H9 (cell line): Measurements from ENCODE around the gene ZCCHC7. TPM values are rescaled to one million over a fixed set of nuclear protein-coding genes. Genes with fewer than 3 reads are reported as not detected.

Source experiments
- DNase-seq: peaks from one replicate; pipeline ENCODE4 v3.0.0-alpha.2; 2017
- H2AFZ ChIP-seq: one replicate; pipeline ENCODE4 v1.6.1; 2013; ENCODE audit warnings: mild to moderate bottlenecking, low read length, control low read depth, moderate library complexity
- H2AK5ac ChIP-seq: 2 replicates; pipeline ENCODE4 v1.6.1; 2013; ENCODE audit warnings: low read length, control low read depth, mixed read lengths; ENCODE audit not compliant: insufficient read length
- H2BK120ac ChIP-seq: one replicate; pipeline ENCODE4 v1.6.1; 2013; ENCODE audit warnings: low read depth, mild to moderate bottlenecking, low read length, control low read depth, inconsistent platforms; ENCODE audit not compliant: poor library complexity, severe bottlenecking
- H2BK12ac ChIP-seq: 2 replicates; pipeline ENCODE4 v1.6.1; 2013; ENCODE audit warnings: low read length, control low read depth, mixed read lengths, low read depth; ENCODE audit not compliant: insufficient read length
- H2BK15ac ChIP-seq: 2 replicates; pipeline ENCODE4 v1.6.1; 2013; ENCODE audit warnings: low read depth, low read length, control low read depth
- H2BK20ac ChIP-seq: one replicate; pipeline ENCODE4 v1.6.1; 2013; ENCODE audit warnings: low read depth, mild to moderate bottlenecking, low read length, control low read depth, inconsistent platforms; ENCODE audit not compliant: poor library complexity, severe bottlenecking
- H2BK5ac ChIP-seq: 2 replicates; pipeline ENCODE4 v1.6.1; 2013; ENCODE audit warnings: low read length, control low read depth, mixed read lengths; ENCODE audit not compliant: insufficient read length
- H3K14ac ChIP-seq: 2 replicates; pipeline ENCODE4 v1.6.1; 2013; ENCODE audit warnings: low read length, control low read depth; ENCODE audit not compliant: insufficient read depth
- H3K18ac ChIP-seq: 2 replicates; pipeline ENCODE4 v1.6.1; 2013; ENCODE audit warnings: low read depth, mild to moderate bottlenecking, mixed read lengths, low read length, control low read depth; ENCODE audit not compliant: insufficient read length
- H3K23ac ChIP-seq: 2 replicates; pipeline ENCODE4 v1.6.1; 2013; ENCODE audit warnings: low read length, control low read depth, mixed read lengths, low read depth; ENCODE audit not compliant: insufficient read length
- H3K23me2 ChIP-seq: 2 replicates; pipeline ENCODE4 v1.6.1; 2013; ENCODE audit warnings: low read depth, mild to moderate bottlenecking, mixed read lengths, low read length, control low read depth; ENCODE audit not compliant: insufficient read length, poor library complexity, severe bottlenecking
- H3K27ac ChIP-seq: 2 replicates; pipeline ENCODE4 v1.5.1; 2013; ENCODE audit warnings: low read length, control low read depth, mixed read lengths, low read depth; ENCODE audit not compliant: insufficient read length
- H3K27me3 ChIP-seq: 2 replicates; pipeline ENCODE4 v1.6.1; 2013; ENCODE audit warnings: low read length, control low read depth, inconsistent platforms; ENCODE audit not compliant: insufficient read depth
- H3K4ac ChIP-seq: 2 replicates; pipeline ENCODE4 v1.6.1; 2013; ENCODE audit warnings: low read depth, mild to moderate bottlenecking, control low read depth, inconsistent platforms, low read length, moderate library complexity
- H3K4me1 ChIP-seq: 2 replicates; pipeline ENCODE4 v1.6.1; 2013; ENCODE audit warnings: low read length, control low read depth, inconsistent platforms; ENCODE audit not compliant: insufficient read depth
- H3K4me2 ChIP-seq: 2 replicates; pipeline ENCODE4 v1.6.1; 2013; ENCODE audit warnings: low read length, control low read depth, mixed read lengths; ENCODE audit not compliant: insufficient read length, insufficient read depth
- H3K56ac ChIP-seq: 2 replicates; pipeline ENCODE4 v1.6.1; 2013; ENCODE audit warnings: low read depth, mild to moderate bottlenecking, mixed read lengths, low read length, control low read depth; ENCODE audit not compliant: insufficient read length
- H3K79me1 ChIP-seq: 2 replicates; pipeline ENCODE4 v1.6.1; 2013; ENCODE audit warnings: low read depth, mild to moderate bottlenecking, moderate library complexity, low read length, control low read depth, inconsistent platforms; ENCODE audit not compliant: insufficient read depth, poor library complexity, severe bottlenecking
- H3K79me2 ChIP-seq: 2 replicates; pipeline ENCODE4 v1.6.1; 2013; ENCODE audit warnings: low read length, control low read depth, inconsistent platforms; ENCODE audit not compliant: insufficient read depth
- H3K9ac ChIP-seq: 2 replicates; pipeline ENCODE4 v1.6.1; 2013; ENCODE audit warnings: low read length, control low read depth, mixed read lengths; ENCODE audit not compliant: insufficient read length; ENCODE audit errors: extremely low read depth
- H3K9me3 ChIP-seq: one replicate; pipeline ENCODE4 v1.6.1; 2013; ENCODE audit warnings: low read depth, low read length, inconsistent platforms; ENCODE audit not compliant: control insufficient read depth
- H3T11ph ChIP-seq: one replicate; pipeline ENCODE4 v1.6.1; 2013; ENCODE audit warnings: mild to moderate bottlenecking, low read length, control low read depth, inconsistent platforms
- H4K20me1 ChIP-seq: one replicate; pipeline ENCODE4 v1.6.1; 2013; ENCODE audit not compliant: control insufficient read depth, insufficient read length, insufficient read depth
- H4K5ac ChIP-seq: 2 replicates; pipeline ENCODE4 v1.6.1; 2013; ENCODE audit warnings: low read depth, mild to moderate bottlenecking, mixed read lengths, low read length, control low read depth; ENCODE audit not compliant: insufficient read length
- H4K8ac ChIP-seq: replicated peaks from 2 replicates; pipeline ENCODE4 v1.6.1; 2013; ENCODE audit warnings: low read length, control low read depth, mixed read lengths, low read depth; ENCODE audit not compliant: insufficient read length
- H4K91ac ChIP-seq: 2 replicates; pipeline ENCODE4 v1.6.1; 2013; ENCODE audit warnings: low read depth, mild to moderate bottlenecking, moderate library complexity, mixed read lengths, low read length, control low read depth; ENCODE audit not compliant: insufficient read length
- H3K27ac Mint-ChIP-seq, 3 experiments: 2 replicates in 2 of 3; 3 replicates in 1 of 3; pipeline ENCODE4 v1.8.0; 2020 to 2021; ENCODE audit warnings: mixed read lengths in 3 of 3, mild to moderate bottlenecking in 1 of 3, moderate library complexity in 1 of 3
- H3K27me3 Mint-ChIP-seq: 2 replicates; pipeline ENCODE4 v1.8.0; 2021; ENCODE audit warnings: low read depth, mild to moderate bottlenecking, moderate library complexity, mixed read lengths
- H3K36me3 Mint-ChIP-seq, 3 experiments: 2 replicates in 2 of 3; 3 replicates in 1 of 3; pipeline ENCODE4 v1.8.0; 2020 to 2021; ENCODE audit warnings: low read depth in 3 of 3, mixed read lengths in 3 of 3; ENCODE audit not compliant: insufficient read depth in 1 of 3
- H3K4me1 Mint-ChIP-seq, 2 experiments: 2 replicates each; pipeline ENCODE4 v1.8.0; 2020; ENCODE audit warnings: mixed read lengths in 2 of 2
- H3K4me3 Mint-ChIP-seq, 2 experiments: 2 replicates in 1 of 2; 3 replicates in 1 of 2; pipeline ENCODE4 v1.8.0; 2020 to 2021; ENCODE audit warnings: mild to moderate bottlenecking in 2 of 2, mixed read lengths in 2 of 2, moderate library complexity in 1 of 2
- H3K9me3 Mint-ChIP-seq, 2 experiments: 2 replicates in 1 of 2; 3 replicates in 1 of 2; pipeline ENCODE4 v1.8.0; 2020; ENCODE audit warnings: mild to moderate bottlenecking in 2 of 2, mixed read lengths in 2 of 2, moderate library complexity in 1 of 2
- CTCF ChIP-seq: fragments of 200-600 bp; sonication (generic); conservative IDR thresholded peaks from 3 replicates; pipeline ENCODE4 v1.8.0; 2021; ENCODE audit warnings: antibody characterized with exemption, mild to moderate bottlenecking
- WGBS: extraction: QIAGEN DNeasy Blood & Tissue Kit; methylation state at CpG from one replicate; pipeline ENCODE4 v1.1.7; 2013; ENCODE audit warnings: missing lambda C conversion rate, low lambda C conversion rate, mixed read lengths; ENCODE audit not compliant: insufficient read length; ENCODE audit errors: extremely low coverage; 5-methylcytosine and 5-hydroxymethylcytosine counted together
- total RNA-seq: library from RNA; stranded (reverse); gene quantifications from 2 replicates; pipeline ENCODE4 v1.2.1, GENCODE V29; 2021

The ZCCHC7 gene
- total RNA-seq, 1 experiment from 2014 or later, result 20.3 TPM

GRCh38 chr9:37097294-37097693 lies 23.1 kb upstream of the ZCCHC7 start:
- H3K27ac ChIP-seq, result no peak overlapping the region
- Mint-ChIP-seq H3K4me1 (peaks cover 13 to 14% of the 10 kb centered on the region in 2 experiments), H3K27me3 (no peaks in the 10 kb centered on the region), H3K36me3 (no peaks in the 10 kb centered on the region), H3K4me3 (no peak overlapping the region), H3K27ac (no peak overlapping the region; a peak in 1 of 7 replicates), H3K9me3 (no peaks in the 10 kb centered on the region)
- no CpG with 5 or more reads among the region's 1 CpG for WGBS
- H3K27me3 ChIP-seq, result no peaks in the 10 kb centered on the region
- H3K18ac ChIP-seq, result no peak overlapping the region
- H2BK5ac ChIP-seq, result no peak overlapping the region
- no peak overlapping the region for H3K56ac ChIP-seq
- H2BK20ac ChIP-seq, result no peak overlapping the region
- no peak overlapping the region for H4K5ac ChIP-seq
- H3K9me3 ChIP-seq, result no peaks in the 10 kb centered on the region
- H4K20me1 ChIP-seq, result no peaks in the 10 kb centered on the region
- no peak overlapping the region for H3K14ac ChIP-seq
- H3K4me2 ChIP-seq, result no peak overlapping the region
- H3K4me1 ChIP-seq, result no peaks in the 10 kb centered on the region; the same call in 1 of the 2 replicates
- H3K79me1 ChIP-seq, result no peaks in the 10 kb centered on the region
- no peak overlapping the region for H2AFZ ChIP-seq
- no peak overlapping the region for H4K8ac ChIP-seq
- H3K23ac ChIP-seq, result no peak overlapping the region
- no peak overlapping the region for H2AK5ac ChIP-seq
- no peak overlapping the region for H2BK15ac ChIP-seq
- H4K91ac ChIP-seq, result no peak overlapping the region
- H3T11ph ChIP-seq, result no peak overlapping the region
- H3K23me2 ChIP-seq, result no peaks in the 10 kb centered on the region
- no peak for DNase-seq
- no peak overlapping the region for H2BK12ac ChIP-seq
- no peak overlapping the region for H3K9ac ChIP-seq
- no peaks in the 10 kb centered on the region for H3K79me2 ChIP-seq
- no peak overlapping the region for H3K4ac ChIP-seq
- TF ChIP-seq CTCF, result no peak
- H2BK120ac ChIP-seq, result no peak overlapping the region
